GM10266 (cell line): ENCODE results near the gene MGAT5.

Source experiments
- DNase-seq: peaks from one replicate; pipeline ENCODE4 v3.0.0; 2012; ENCODE audit errors: extremely low spot score
- CTCF ChIP-seq: IDR thresholded peaks from 2 replicates; pipeline ENCODE4 v1.5.1; 2012; ENCODE audit warnings: mild to moderate bottlenecking, low read depth; ENCODE audit not compliant: control insufficient read depth, insufficient read depth; ENCODE audit errors: missing control alignments

MGAT5 gene

GRCh38 chr2:134451347-134451630, 197.4 kb downstream of the MGAT5 start:
- TF ChIP-seq CTCF = no peak
- no peak for DNase-seq

- no peak for TF ChIP-seq CTCF
- no peak for DNase-seq
Observed at GRCh38 chr2:134452042-134452733, 198.3 kb downstream of the MGAT5 start.

- no peak for DNase-seq
- TF ChIP-seq CTCF = no peak
Observed at GRCh38 chr2:134453476-134453875, 199.6 kb downstream of the MGAT5 start.

GRCh38 chr2:134453973-134454372, 200.1 kb downstream of the MGAT5 start:
- TF ChIP-seq CTCF = no peak
- no peak for DNase-seq

- no peak for TF ChIP-seq CTCF
- DNase-seq = no peak
Observed at GRCh38 chr2:134454426-134454825, 200.6 kb downstream of the MGAT5 start.

GRCh38 chr2:134454931-134455330, 201.1 kb downstream of the MGAT5 start:
- no peak for DNase-seq
- TF ChIP-seq CTCF = no peak

GRCh38 chr2:134455426-134455825, 201.6 kb downstream of the MGAT5 start:
- TF ChIP-seq CTCF = no peak
- no peak for DNase-seq
